HL-60/S4 treated with retinoic acid at 250 ng/mL for 4 days and 3 days (cell line): ENCODE data around the gene GYS1.
"Not testable (repeated sequence)": the region's sequence is repeated elsewhere in the genome, so short reads cannot be mapped to it uniquely, and the experiment has no call there.

Experiments used
- in situ Hi-C: fragments of 300-500 bp; cut with MboI; formaldehyde crosslinking; loops from 2 replicates; pipeline ENCODE4 v1.7.0; 2022; ENCODE audit warnings: low sequenced_read_pairs

GYS1 gene

GRCh38 chr19:48946463-48947257, 46.4 kb downstream of the GYS1 start:
- in situ Hi-C loops = no loop called here

- in situ Hi-C loops = no loop called here
Measured at GRCh38 chr19:48945817-48946216, 47.3 kb downstream of the GYS1 start.

GRCh38 chr19:48945415-48945814, 47.7 kb downstream of the GYS1 start:
- in situ Hi-C loops = no loop called here

- in situ Hi-C loops = no loop called here
Measured at GRCh38 chr19:48943081-48943480, 50.0 kb downstream of the GYS1 start.

GRCh38 chr19:48940902-48941301, 52.2 kb downstream of the GYS1 start:
- in situ Hi-C loops = no loop called here

GRCh38 chr19:48938256-48938655, 54.9 kb downstream of the GYS1 start:
- in situ Hi-C loops = no loop called here

GRCh38 chr19:48935864-48936263, 57.2 kb downstream of the GYS1 start:
- in situ Hi-C loops = no loop called here

- in situ Hi-C loops = no loop called here
Measured at GRCh38 chr19:48934837-48935236, 58.3 kb downstream of the GYS1 start.

GRCh38 chr19:48933382-48933932, 59.7 kb downstream of the GYS1 start, which contains the start of gene DHDH:
DHDH (plus strand) TSS chr19:48933699; CDS start chr19:48933722, 23 bp downstream.
- in situ Hi-C loops = no loop called here

- in situ Hi-C loops = no loop called here
Measured at GRCh38 chr19:48928164-48929025, 64.7 kb downstream of the GYS1 start.

- in situ Hi-C loops = not testable (repeated sequence)
Measured at GRCh38 chr19:48927692-48928091, 65.4 kb downstream of the GYS1 start.

- in situ Hi-C loops = no loop called here
Measured at GRCh38 chr19:48926909-48927308, 66.2 kb downstream of the GYS1 start.

- in situ Hi-C loops = not testable (repeated sequence)
Measured at GRCh38 chr19:48925890-48926289, 67.2 kb downstream of the GYS1 start.

- in situ Hi-C loops = no loop called here
Measured at GRCh38 chr19:48925240-48925843, 67.8 kb downstream of the GYS1 start.

GRCh38 chr19:48922548-48923490, 70.3 kb downstream of the GYS1 start:
- in situ Hi-C loops = no loop called here

- in situ Hi-C loops = no loop called here
Measured at GRCh38 chr19:48921721-48922500, 71.2 kb downstream of the GYS1 start.

GRCh38 chr19:48920949-48921348, 72.2 kb downstream of the GYS1 start:
- in situ Hi-C loops = no loop called here

- in situ Hi-C loops = not testable (repeated sequence)
Measured at GRCh38 chr19:48919271-48919670, 73.8 kb downstream of the GYS1 start.

- in situ Hi-C loops = no loop called here
Measured at GRCh38 chr19:48918801-48919247, 74.3 kb downstream of the GYS1 start.
